Endothelial cell of umbilical vein (primary cell): Measurements from ENCODE around the gene CSNK2A3. TPM values are rescaled to one million over a fixed set of nuclear protein-coding genes. Genes with fewer than 3 reads are reported as not detected.

Source experiments
- BruUV-seq: library from RNA; stranded (reverse); fragments of 400-500 nt; replicated peaks from 2 replicates; lab custom pipeline; 2021; lab: Mats Ljungman, UMichigan
- CTCF ChIA-PET: fragments of 300-600, 350-600 bp; sonication (Branson Sonifier 250); formaldehyde crosslinking; loops from one replicate; lab custom pipeline; 2021; ENCODE audit warnings: antibody characterized with exemption, inconsistent platforms; lab: Charles Lee
- POLR2A ChIA-PET: fragments of 300-600, 350-600 bp; sonication (Branson Sonifier 250); formaldehyde crosslinking; loops from one replicate; lab custom pipeline; 2021; ENCODE audit warnings: antibody characterized with exemption, inconsistent platforms; lab: Charles Lee
- DNase-seq: peaks from one replicate; pipeline ENCODE4 v3.0.0-alpha.2; 2011; ENCODE audit warnings: low read depth, low spot score
- FAIRE-seq: peaks from 2 replicates; lab custom pipeline; 2011; peaks lifted over from hg19 to GRCh38; lab: Jason Lieb, UNC
- H2AFZ ChIP-seq: 2 replicates; pipeline ENCODE4 v1.6.0; 2012; ENCODE audit warnings: low read depth, low read length, control low read depth, inconsistent platforms
- H3K27ac ChIP-seq: 2 replicates; pipeline ENCODE4 v1.5.1; 2011; ENCODE audit warnings: low read depth, mild to moderate bottlenecking, control low read depth, low read length, moderate library complexity; ENCODE audit not compliant: insufficient read depth
- H3K27me3 ChIP-seq, 2 experiments: 2 replicates each; pipeline versions ENCODE4 v1.6.0 to v1.6.1; 2011; ENCODE audit warnings: low read length in 2 of 2, mixed read lengths in 1 of 2; ENCODE audit not compliant: control insufficient read depth in 2 of 2, insufficient read depth in 2 of 2
- H3K36me3 ChIP-seq, 2 experiments: 2 replicates in 1 of 2; 3 replicates in 1 of 2; pipeline ENCODE4 v1.5.1; 2011; ENCODE audit warnings: low read length in 2 of 2, mild to moderate bottlenecking in 1 of 2, moderate library complexity in 1 of 2; ENCODE audit not compliant: control insufficient read depth in 2 of 2, insufficient read depth in 2 of 2; ENCODE audit errors: extremely low read depth in 1 of 2
- H3K4me1 ChIP-seq: 3 replicates; pipeline ENCODE4 v1.5.1; 2011; ENCODE audit warnings: mild to moderate bottlenecking, low read length; ENCODE audit not compliant: control insufficient read depth, insufficient read depth; ENCODE audit errors: extremely low read depth
- H3K4me2 ChIP-seq: 2 replicates; pipeline ENCODE4 v1.6.1; 2011; ENCODE audit warnings: low read length, control low read depth, mixed read lengths; ENCODE audit not compliant: insufficient read depth
- H3K4me3 ChIP-seq, 3 experiments: fragments of 200-600 bp in 1 of 3; sonication (generic), shearing (Covaris generic) in 1 of 3; replicated peaks in 1 of 3; 2 replicates each; pipeline ENCODE4 v1.5.1; 2011 to 2016; ENCODE audit warnings: control low read depth in 3 of 3, low read length in 3 of 3, mild to moderate bottlenecking in 2 of 3, inconsistent platforms in 1 of 3, low read depth in 1 of 3, moderate library complexity in 1 of 3; ENCODE audit not compliant: insufficient read depth in 1 of 3
- H3K79me2 ChIP-seq: 2 replicates; pipeline ENCODE4 v1.6.0; 2012; ENCODE audit warnings: low read length, inconsistent platforms; ENCODE audit not compliant: control insufficient read depth, insufficient read depth
- H3K9ac ChIP-seq: replicated peaks from 2 replicates; pipeline ENCODE3; 2011; ENCODE audit warnings: low read length, control low read depth; ENCODE audit not compliant: insufficient read depth; ENCODE audit errors: extremely low read depth
- H3K9me1 ChIP-seq: replicated peaks from 3 replicates; pipeline ENCODE4 v1.6.0; 2011; ENCODE audit warnings: mild to moderate bottlenecking, low read length; ENCODE audit not compliant: control insufficient read depth, insufficient read depth; ENCODE audit errors: extremely low read depth
- H3K9me3 ChIP-seq: replicated peaks from 2 replicates; pipeline ENCODE4 v1.5.1; 2012; ENCODE audit warnings: low read length, inconsistent platforms; ENCODE audit not compliant: control insufficient read depth, insufficient read depth
- H4K20me1 ChIP-seq: replicated peaks from 2 replicates; pipeline ENCODE3; 2011; ENCODE audit warnings: mild to moderate bottlenecking, low read length; ENCODE audit not compliant: control insufficient read depth, insufficient read depth; ENCODE audit errors: extremely low read depth
- CTCF ChIP-seq, 2 donors: IDR thresholded peaks; 1 replicate in 1 of 2; 2 replicates in 1 of 2; pipeline ENCODE4 v1.5.1; 2011; ENCODE audit warnings: low read length in 2 of 2, mild to moderate bottlenecking in 2 of 2, moderate library complexity in 2 of 2, control low read depth in 1 of 2, inconsistent platforms in 1 of 2, low read depth in 1 of 2; ENCODE audit not compliant: insufficient read depth in 1 of 2; ENCODE audit errors: extremely low read depth in 1 of 2
- EZH2 ChIP-seq: IDR thresholded peaks from 2 replicates; pipeline ENCODE4 v1.6.1; 2012; ENCODE audit warnings: borderline replicate concordance, low read depth, mild to moderate bottlenecking, moderate library complexity, low read length, inconsistent platforms; ENCODE audit not compliant: severe bottlenecking
- FOS ChIP-seq: IDR thresholded peaks from 2 replicates; pipeline ENCODE4 v1.6.1; 2011; ENCODE audit warnings: mild to moderate bottlenecking, low read length, moderate library complexity, borderline replicate concordance; ENCODE audit not compliant: insufficient read depth
- GATA2 ChIP-seq: IDR thresholded peaks from 2 replicates; pipeline ENCODE4 v1.7.0; 2011; ENCODE audit warnings: low read depth, mild to moderate bottlenecking, moderate library complexity, mixed read lengths, low read length; ENCODE audit not compliant: insufficient read length, insufficient read depth
- JUN ChIP-seq: IDR thresholded peaks from 2 replicates; pipeline ENCODE4 v1.6.1; 2011; ENCODE audit warnings: borderline replicate concordance, low read depth; ENCODE audit not compliant: insufficient read length, insufficient read depth
- MAX ChIP-seq: IDR thresholded peaks from 2 replicates; pipeline ENCODE4 v1.6.1; 2011; ENCODE audit not compliant: insufficient read depth, insufficient read length
- MYC ChIP-seq: IDR thresholded peaks from one replicate; pipeline ENCODE4 v1.6.1; 2011; ENCODE audit warnings: mild to moderate bottlenecking, low read depth, low read length
- POLR2A ChIP-seq: IDR thresholded peaks from 2 replicates; pipeline ENCODE4 v1.6.1; 2012; ENCODE audit warnings: low read depth, mild to moderate bottlenecking, control low read depth, low read length
- POLR2AphosphoS5 ChIP-seq: IDR thresholded peaks from 2 replicates; pipeline ENCODE4 v1.6.1; 2012; ENCODE audit warnings: low read depth, mild to moderate bottlenecking, control low read depth, low read length, moderate library complexity; ENCODE audit not compliant: insufficient read depth
- dilution Hi-C: fragments of 300-500 bp; cut with MboI; formaldehyde crosslinking; loops from one replicate; pipeline ENCODE4 v1.15.0; 2019; ENCODE audit warnings: low sequenced_read_pairs; ENCODE audit not compliant: extremely low pct_ligation_motif_present
- intact Hi-C: fragments of 100-400 bp; cut with micrococcal nuclease; formaldehyde crosslinking; loops from one replicate; pipeline ENCODE4 v1.10.0; 2022
- polyA plus RNA-seq, 4 experiments: library from polyadenylated mRNA; depleted of rRNA in 3 of 4; stranded (reverse) in 3 of 4; unstranded in 1 of 4; fragments of >200 nt; gene quantifications; 2 replicates each; pipeline versions ENCODE4 v1.2.1 to v1.2.3, GENCODE V29; 2011 to 2012; ENCODE audit warnings: missing spikeins in 1 of 4
- total RNA-seq: library from RNA; stranded (reverse); gene quantifications from 2 replicates; pipeline ENCODE4 v1.2.3, GENCODE V29; 2021

Gene CSNK2A3
- total and polyA plus RNA-seq, 2 donors (not counting 3 experiments of a cell fraction or from before 2014, with no cell fraction given): 0.41 TPM; not detected in 1

GRCh38 chr11:11345099-11345498 is 8.0 kb downstream of the CSNK2A3 start:
- no peaks in the 10 kb centered on the region for H3K36me3 ChIP-seq
- TF ChIP-seq POLR2A (no peak), FOS (no peak), CTCF (IDR thresholded peaks at IDR 0.05; ENCODE audit: extremely low read depth in 1 of 2, insufficient read depth in 1 of 2, low read depth in 1 of 2, low read length in 2 of 2) (no peak), EZH2 (no peak), MYC (no peak), MAX (no peak), JUN (no peak), POLR2AphosphoS5 (no peak), GATA2 (no peak)
- peaks cover 0 to 2% of the 10 kb centered on the region in 2 experiments for H3K27me3 ChIP-seq
- dilution Hi-C loops: no loop called here
- ChIA-PET CTCF (interaction anchor here (1.2 kb wide), 1 partner anchor 10 kb away, joined by 4 read pairs; no protein-coding TSS in a partner anchor), POLR2A (no interaction called here)
- BruUV-seq: no TSS peak
- no peak overlapping the region for H2AFZ ChIP-seq
- H3K9me1 ChIP-seq: no peaks in the 10 kb centered on the region
- no peak overlapping the region for H3K4me2 ChIP-seq
- H3K9ac ChIP-seq: no peak overlapping the region
- peaks cover 5% of the 10 kb centered on the region for H3K4me1 ChIP-seq
- H3K27ac ChIP-seq: no peak overlapping the region
- no peaks in the 10 kb centered on the region for H3K9me3 ChIP-seq
- H3K79me2 ChIP-seq: no peaks in the 10 kb centered on the region
- DNase-seq (no peak), FAIRE-seq (no peak)
- intact Hi-C loops: no loop called here
- no peak overlapping the region for H3K4me3 ChIP-seq
- H4K20me1 ChIP-seq: no peaks in the 10 kb centered on the region
